ENCODE data around the gene DDX60.

DDX60 gene

GRCh38 chr4:168188754-168189153 lies 129.8 kb downstream of the DDX60 start:
- no peak for DNase-seq (ENCODE audit: low read depth)
- no peak for TF ChIP-seq CTCF (IDR thresholded peaks at IDR 0.05; ENCODE audit: control insufficient read depth, extremely low read depth, insufficient read depth)
- H3K4me3 ChIP-seq (ENCODE audit: low read depth, low read length), result no peak overlapping the region

- TF ChIP-seq CTCF (IDR thresholded peaks at IDR 0.05; ENCODE audit: control insufficient read depth, extremely low read depth, insufficient read depth), result peak; percentile 62
- peak; percentile 11 for DNase-seq (ENCODE audit: low read depth)
- H3K4me3 ChIP-seq (ENCODE audit: low read depth, low read length), result no peak overlapping the region
Measured at GRCh38 chr4:168183717-168184571, 134.6 kb downstream of the DDX60 start.

- no peak overlapping the region for H3K4me3 ChIP-seq (ENCODE audit: low read depth, low read length)
- TF ChIP-seq CTCF (IDR thresholded peaks at IDR 0.05; ENCODE audit: control insufficient read depth, extremely low read depth, insufficient read depth), result no peak
- DNase-seq (ENCODE audit: low read depth), result no peak
Measured at GRCh38 chr4:168177546-168178149, 140.9 kb downstream of the DDX60 start.

GRCh38 chr4:168174308-168174707 lies 144.2 kb downstream of the DDX60 start:
- no peak for TF ChIP-seq CTCF (IDR thresholded peaks at IDR 0.05; ENCODE audit: control insufficient read depth, extremely low read depth, insufficient read depth)
- DNase-seq (ENCODE audit: low read depth), result no peak
- no peak overlapping the region for H3K4me3 ChIP-seq (ENCODE audit: low read depth, low read length)

- no peak for TF ChIP-seq CTCF (IDR thresholded peaks at IDR 0.05; ENCODE audit: control insufficient read depth, extremely low read depth, insufficient read depth)
- no peak for DNase-seq (ENCODE audit: low read depth)
Measured at GRCh38 chr4:168167714-168168284, 150.8 kb downstream of the DDX60 start.

More at GRCh38 chr4:168167714-168168284, 150.8 kb downstream of the DDX60 start:
- H3K4me3 ChIP-seq (ENCODE audit: low read depth, low read length), result no peak overlapping the region
